ENCODE measurements around the gene WDR27. TPM values are rescaled to one million over a fixed set of nuclear protein-coding genes. Genes with fewer than 3 reads are reported as not detected.

WDR27 gene
- total RNA-seq, result 10 to 100 TPM; 25.6 to 28.5 TPM

GRCh38 chr6:169701954-169702839, at the start of gene WDR27, which contains the start of gene C6orf120:
Gene WDR27, minus strand, starts transcription at chr6:169702029. Its CDS starts 13,024 bp downstream, at chr6:169689005.
Gene C6orf120, plus strand, starts transcription at chr6:169702126. Its CDS starts 334 bp downstream, at chr6:169702460.

GRCh38 chr6:169724494-169725124, 22.8 kb upstream of the WDR27 start, which contains the start of gene PHF10:
Gene PHF10, minus strand, starts transcription at chr6:169724500. Its CDS starts 569 bp downstream, at chr6:169723931.

Other genes starting within 250 kb of the WDR27 start
- gene C6orf120, start 97 bp upstream of the WDR27 start, total RNA-seq, result 10 to 100 TPM; 16.9 to 17.6 TPM
- gene PHF10, start 22.5 kb upstream of the WDR27 start, total RNA-seq, result 10 to 100 TPM; 57.9 to 58.8 TPM
- 1 to 10 TPM; 1.7 to 1.9 TPM for gene DYNLT2, start 49.5 kb upstream of the WDR27 start, total RNA-seq
- 10 to 100 TPM; 29.3 to 31.3 TPM for gene ERMARD, start 49.6 kb upstream of the WDR27 start, total RNA-seq

Measured in activated naive CD4-positive, alpha-beta T cell treated with anti-CD3 and anti-CD28 coated beads, Interleukin-2, amount 10 ng/mL, durations not matched to agents 5 hours and 36 hours (primary cell).